ENCODE measurements around the gene SEL1L3. TPM values are rescaled to one million over a fixed set of nuclear protein-coding genes. Genes with fewer than 3 reads are reported as not detected.

The SEL1L3 gene
- total RNA-seq, 1 donor from 2014 or later: 70.5 TPM

GRCh38 chr4:25769251-25769650 is 93.5 kb downstream of the SEL1L3 start:
- no peaks in the 10 kb centered on the region for H3K27me3 ChIP-seq (ENCODE audit: low read depth)
- H3K4me1 ChIP-seq: peaks cover 7% of the 10 kb centered on the region
- ATAC-seq: no peak
- no peak for DNase-seq
- H3K36me3 ChIP-seq: peaks cover 38% of the 10 kb centered on the region
- H3K9me3 ChIP-seq: no peaks in the 10 kb centered on the region
- no peak overlapping the region for H3K4me3 ChIP-seq
- TF ChIP-seq CTCF (IDR thresholded peaks at IDR 0.05): no peak
- no peak overlapping the region for H3K27ac ChIP-seq
- intact Hi-C loops (cut with DNase I): loop anchor here (10.0 kb wide), 1 partner anchor 324 kb away; no protein-coding TSS in a partner anchor

GRCh38 chr4:25767877-25768725 is 94.7 kb downstream of the SEL1L3 start:
- no peaks in the 10 kb centered on the region for H3K9me3 ChIP-seq
- peaks cover 47% of the 10 kb centered on the region for H3K36me3 ChIP-seq
- H3K4me3 ChIP-seq: no peak overlapping the region
- no peaks in the 10 kb centered on the region for H3K27me3 ChIP-seq (ENCODE audit: low read depth)
- TF ChIP-seq CTCF (IDR thresholded peaks at IDR 0.05): peak; percentile 70
- H3K4me1 ChIP-seq: peaks cover 7% of the 10 kb centered on the region
- DNase-seq (no peak), ATAC-seq (peak; percentile 77 to 87)
- intact Hi-C loops (cut with DNase I): loop anchor here (10.0 kb wide), 1 partner anchor 323 kb away; no protein-coding TSS in a partner anchor
- no peak overlapping the region for H3K27ac ChIP-seq

- no peak for TF ChIP-seq CTCF (IDR thresholded peaks at IDR 0.05)
- DNase-seq (no peak), ATAC-seq (no peak)
- Histone ChIP-seq H3K27me3 (ENCODE audit: low read depth) (no peaks in the 10 kb centered on the region), H3K36me3 (peaks cover 74% of the 10 kb centered on the region), H3K27ac (no peak overlapping the region), H3K4me3 (no peak overlapping the region), H3K9me3 (no peaks in the 10 kb centered on the region), H3K4me1 (no peaks in the 10 kb centered on the region)
- intact Hi-C loops (cut with DNase I): loop anchor here (10.0 kb wide), 1 partner anchor 316 kb away; no protein-coding TSS in a partner anchor
Observed at GRCh38 chr4:25760518-25761157, 102.2 kb downstream of the SEL1L3 start.

DNA sequence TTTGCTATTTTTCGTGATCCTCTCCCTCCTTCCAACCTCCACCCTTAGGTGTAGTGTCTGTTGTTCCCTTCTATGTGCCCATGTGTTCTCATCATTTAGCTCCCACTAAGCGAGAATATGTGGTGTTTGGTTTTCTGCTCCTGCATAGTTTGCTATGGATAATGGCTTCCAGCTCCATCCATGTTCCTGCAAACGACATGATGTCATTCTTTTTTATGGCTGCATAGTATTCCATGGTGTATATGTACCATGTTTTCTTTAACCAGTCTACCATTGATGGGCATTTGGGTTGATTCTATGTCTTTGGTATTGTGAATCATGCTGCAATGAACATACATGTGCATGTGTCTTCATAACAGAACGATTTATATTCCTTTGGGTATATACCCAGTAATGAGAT is 102.7 kb downstream of the SEL1L3 start:
- peaks cover 68% of the 10 kb centered on the region for H3K36me3 ChIP-seq
- H3K27ac ChIP-seq: no peak overlapping the region
- DNase-seq: no peak
- no peaks in the 10 kb centered on the region for H3K27me3 ChIP-seq (ENCODE audit: low read depth)
- H3K4me1 ChIP-seq: no peaks in the 10 kb centered on the region
- no peak overlapping the region for H3K4me3 ChIP-seq
- intact Hi-C loops (cut with DNase I): loop anchor here (10.0 kb wide), 1 partner anchor 315 kb away; no protein-coding TSS in a partner anchor
- ATAC-seq: no peak
- TF ChIP-seq CTCF (IDR thresholded peaks at IDR 0.05): no peak
- H3K9me3 ChIP-seq: no peaks in the 10 kb centered on the region

DNA sequence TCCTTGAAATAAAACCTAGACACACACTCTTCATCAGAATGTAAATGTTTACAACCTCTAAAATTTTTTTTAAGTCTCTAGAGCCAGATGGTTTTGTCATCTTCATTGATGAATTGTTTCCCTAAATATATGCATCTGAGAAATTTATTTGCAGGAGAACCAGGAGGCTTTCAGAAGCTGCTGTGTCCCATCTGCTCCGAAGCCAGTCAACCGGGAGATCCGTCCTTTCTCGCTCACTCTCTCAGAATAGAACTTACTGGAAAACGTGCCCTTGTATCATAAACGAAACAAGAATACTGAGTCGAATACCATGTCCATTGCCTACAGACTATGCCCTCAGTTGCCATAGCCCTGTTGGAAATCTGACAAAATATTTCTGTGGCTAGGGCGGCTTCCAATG is 103.7 kb downstream of the SEL1L3 start:
- ATAC-seq: no peak
- Histone ChIP-seq H3K27ac (no peak overlapping the region), H3K9me3 (no peaks in the 10 kb centered on the region), H3K4me3 (no peak overlapping the region), H3K27me3 (ENCODE audit: low read depth) (no peaks in the 10 kb centered on the region), H3K36me3 (peaks cover 59% of the 10 kb centered on the region), H3K4me1 (no peaks in the 10 kb centered on the region)
- no peak for DNase-seq
- TF ChIP-seq CTCF (IDR thresholded peaks at IDR 0.05): no peak
- intact Hi-C loops (cut with DNase I): no loop called here

Measured in lower lobe of right lung (tissue), 2 donors.